ENCODE results near the gene RABL3. TPM values are rescaled to one million over a fixed set of nuclear protein-coding genes. Genes with fewer than 3 reads are reported as not detected.
A peak's percentile ranks its signal among the peaks of the same experiment; 100 is the strongest.

The RABL3 gene
- total RNA-seq, 1 experiment from 2014 or later: 21.8 TPM

GRCh38 chr3:120670576-120670975, 71.7 kb downstream of the RABL3 start:
- H3K9me3 Mint-ChIP-seq (ENCODE audit: unreplicated experiment): no peaks in the 10 kb centered on the region

DNA sequence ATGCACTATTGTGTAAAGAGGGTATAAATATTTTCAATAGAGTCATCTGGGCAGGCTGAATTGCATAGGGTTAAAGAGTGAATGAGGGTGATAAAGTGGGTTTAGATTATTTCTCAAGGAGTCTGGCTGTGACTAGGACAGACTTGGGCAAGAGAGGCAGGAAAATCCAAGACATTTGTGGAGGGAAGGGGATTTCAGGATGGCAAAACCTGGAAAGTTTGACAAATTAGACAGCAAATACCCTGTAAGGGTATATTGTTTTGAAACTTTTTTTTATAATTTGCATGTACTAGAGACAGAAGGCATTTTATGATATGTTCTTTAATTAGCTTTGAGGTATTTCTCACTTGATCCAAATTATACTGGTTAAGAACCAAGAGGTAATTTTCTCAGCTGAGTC, 77.4 kb downstream of the RABL3 start:
- Mint-ChIP-seq H3K4me1 (ENCODE audit: insufficient read depth, unreplicated experiment) (no peaks in the 10 kb centered on the region), H3K9me3 (ENCODE audit: unreplicated experiment) (no peaks in the 10 kb centered on the region), H3K27me3 (ENCODE audit: insufficient read depth, unreplicated experiment) (peaks cover 39% of the 10 kb centered on the region), H3K36me3 (ENCODE audit: insufficient read depth, unreplicated experiment) (no peaks in the 10 kb centered on the region), H3K27ac (ENCODE audit: low read depth, unreplicated experiment) (no peak overlapping the region), H3K4me3 (ENCODE audit: unreplicated experiment) (no peak overlapping the region)
- intact Hi-C loops (cut with micrococcal nuclease): no loop called here
- BruUV-seq (replicated peaks): no TSS peak
- TF ChIP-seq, protein P1, sequence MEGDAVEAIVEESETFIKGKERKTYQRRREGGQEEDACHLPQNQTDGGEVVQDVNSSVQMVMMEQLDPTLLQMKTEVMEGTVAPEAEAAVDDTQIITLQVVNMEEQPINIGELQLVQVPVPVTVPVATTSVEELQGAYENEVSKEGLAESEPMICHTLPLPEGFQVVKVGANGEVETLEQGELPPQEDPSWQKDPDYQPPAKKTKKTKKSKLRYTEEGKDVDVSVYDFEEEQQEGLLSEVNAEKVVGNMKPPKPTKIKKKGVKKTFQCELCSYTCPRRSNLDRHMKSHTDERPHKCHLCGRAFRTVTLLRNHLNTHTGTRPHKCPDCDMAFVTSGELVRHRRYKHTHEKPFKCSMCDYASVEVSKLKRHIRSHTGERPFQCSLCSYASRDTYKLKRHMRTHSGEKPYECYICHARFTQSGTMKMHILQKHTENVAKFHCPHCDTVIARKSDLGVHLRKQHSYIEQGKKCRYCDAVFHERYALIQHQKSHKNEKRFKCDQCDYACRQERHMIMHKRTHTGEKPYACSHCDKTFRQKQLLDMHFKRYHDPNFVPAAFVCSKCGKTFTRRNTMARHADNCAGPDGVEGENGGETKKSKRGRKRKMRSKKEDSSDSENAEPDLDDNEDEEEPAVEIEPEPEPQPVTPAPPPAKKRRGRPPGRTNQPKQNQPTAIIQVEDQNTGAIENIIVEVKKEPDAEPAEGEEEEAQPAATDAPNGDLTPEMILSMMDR (IDR thresholded peaks at IDR 0.05; ENCODE audit: unreplicated experiment): no peak
- ChIA-PET CTCF (no interaction called here), POLR2A (interaction anchor here (0.5 kb wide), 1 partner anchor 34 kb away, joined by 3 read pairs; no protein-coding TSS in a partner anchor)
- no peak for DNase-seq (ENCODE audit: unreplicated experiment)

More at GRCh38 chr3:120670576-120670975, 71.7 kb downstream of the RABL3 start:
- H3K27ac Mint-ChIP-seq (ENCODE audit: low read depth, unreplicated experiment): no peak overlapping the region
- ChIA-PET POLR2A (no interaction called here), CTCF (interaction anchor here (0.5 to 0.7 kb wide), 2 partner anchors 36 to 254 kb away, joined by 3 to 4 read pairs; no protein-coding TSS in a partner anchor)
- TF ChIP-seq, protein P1 (IDR thresholded peaks at IDR 0.05; ENCODE audit: unreplicated experiment): no peak
- no peaks in the 10 kb centered on the region for H3K4me1 Mint-ChIP-seq (ENCODE audit: insufficient read depth, unreplicated experiment)
- H3K27me3 Mint-ChIP-seq (ENCODE audit: insufficient read depth, unreplicated experiment): no peaks in the 10 kb centered on the region
- H3K36me3 Mint-ChIP-seq (ENCODE audit: insufficient read depth, unreplicated experiment): no peaks in the 10 kb centered on the region
- BruUV-seq (replicated peaks): no TSS peak
- intact Hi-C loops (cut with micrococcal nuclease): no loop called here
- H3K4me3 Mint-ChIP-seq (ENCODE audit: unreplicated experiment): no peak overlapping the region
- peak; percentile 2 for DNase-seq (ENCODE audit: unreplicated experiment)

- H3K4me3 Mint-ChIP-seq (ENCODE audit: unreplicated experiment): no peak overlapping the region
- DNase-seq (ENCODE audit: unreplicated experiment): no peak
- H3K27me3 Mint-ChIP-seq (ENCODE audit: insufficient read depth, unreplicated experiment): peaks cover 39% of the 10 kb centered on the region
- TF ChIP-seq, protein P1 (IDR thresholded peaks at IDR 0.05; ENCODE audit: unreplicated experiment): no peak
- H3K36me3 Mint-ChIP-seq (ENCODE audit: insufficient read depth, unreplicated experiment): no peaks in the 10 kb centered on the region
- no peak overlapping the region for H3K27ac Mint-ChIP-seq (ENCODE audit: low read depth, unreplicated experiment)
- ChIA-PET CTCF (interaction anchor here (0.6 kb wide), 1 partner anchor 23 kb away, joined by 3 read pairs; no protein-coding TSS in a partner anchor), POLR2A (no interaction called here)
- BruUV-seq (replicated peaks): no TSS peak
- intact Hi-C loops (cut with micrococcal nuclease): no loop called here
- H3K4me1 Mint-ChIP-seq (ENCODE audit: insufficient read depth, unreplicated experiment): no peaks in the 10 kb centered on the region
- no peaks in the 10 kb centered on the region for H3K9me3 Mint-ChIP-seq (ENCODE audit: unreplicated experiment)
Measured at GRCh38 chr3:120661945-120662344, 80.4 kb downstream of the RABL3 start.

GRCh38 chr3:120661106-120661905, 81.0 kb downstream of the RABL3 start:
- H3K27ac Mint-ChIP-seq (ENCODE audit: low read depth, unreplicated experiment): no peak overlapping the region
- no TSS peak for BruUV-seq (replicated peaks)
- peaks cover 39% of the 10 kb centered on the region for H3K27me3 Mint-ChIP-seq (ENCODE audit: insufficient read depth, unreplicated experiment)
- ChIA-PET POLR2A (interaction anchor here (0.6 kb wide), 1 partner anchor 90 kb away, joined by 4 read pairs; no protein-coding TSS in a partner anchor), CTCF (interaction anchor here (0.6 kb wide), 1 partner anchor 22 kb away, joined by 3 read pairs; no protein-coding TSS in a partner anchor)
- H3K9me3 Mint-ChIP-seq (ENCODE audit: unreplicated experiment): no peaks in the 10 kb centered on the region
- H3K4me3 Mint-ChIP-seq (ENCODE audit: unreplicated experiment): no peak overlapping the region
- no peaks in the 10 kb centered on the region for H3K4me1 Mint-ChIP-seq (ENCODE audit: insufficient read depth, unreplicated experiment)
- DNase-seq (ENCODE audit: unreplicated experiment): no peak
- H3K36me3 Mint-ChIP-seq (ENCODE audit: insufficient read depth, unreplicated experiment): no peaks in the 10 kb centered on the region
- intact Hi-C loops (cut with micrococcal nuclease): no loop called here
- TF ChIP-seq, protein P1 (IDR thresholded peaks at IDR 0.05; ENCODE audit: unreplicated experiment): no peak
